HepG2 (cell line): Measurements from ENCODE around the gene TULP3. TPM values are rescaled to one million over a fixed set of nuclear protein-coding genes. Genes with fewer than 3 reads are reported as not detected.

Source experiments
- LCORL ChIP-seq, 2 experiments: fragments of 450-650 bp in 1 of 2; sonication (generic) in 1 of 2; formaldehyde crosslinking in 1 of 2; IDR thresholded peaks; 2 replicates each; pipeline versions ENCODE4 v1.5.0 to v1.6.1; 2017 to 2020; ENCODE audit warnings: antibody characterized with exemption in 1 of 2, missing genetic modification reagents in 1 of 2
- MAFG ChIP-seq: sonication (generic); formaldehyde crosslinking; IDR thresholded peaks from 2 replicates; pipeline ENCODE4 v1.5.1; 2020; ENCODE audit warnings: mild to moderate bottlenecking, missing genetic modification reagents
- MEIS2 ChIP-seq: sonication (generic); formaldehyde crosslinking; IDR thresholded peaks from 2 replicates; pipeline ENCODE4 v1.9.0; 2021; ENCODE audit warnings: mild to moderate bottlenecking, missing genetic modification reagents
- MYPOP ChIP-seq: sonication (generic); formaldehyde crosslinking; IDR thresholded peaks from 2 replicates; pipeline ENCODE4 v1.8.1; 2023; ENCODE audit warnings: mild to moderate bottlenecking, moderate library complexity, missing genetic modification reagents
- NR2F2 ChIP-seq: IDR thresholded peaks from 2 replicates; pipeline ENCODE4 v1.6.1; 2012; ENCODE audit warnings: low read depth, inconsistent platforms, borderline replicate concordance
- PBX3 ChIP-seq: sonication (generic); formaldehyde crosslinking; IDR thresholded peaks from 2 replicates; pipeline ENCODE4 v1.8.1; 2023; ENCODE audit warnings: missing genetic modification reagents, inconsistent platforms, borderline replicate concordance
- SNRNP70 ChIP-seq: fragments of 200-400 bp; formaldehyde crosslinking; IDR thresholded peaks from 2 replicates; pipeline ENCODE4 v1.6.1; 2017; ENCODE audit warnings: mild to moderate bottlenecking, low read depth, low read length, moderate library complexity
- SPEN ChIP-seq: sonication (generic); formaldehyde crosslinking; IDR thresholded peaks from 2 replicates; pipeline ENCODE4 v1.5.1; 2020; ENCODE audit warnings: low read depth, mild to moderate bottlenecking, missing genetic modification reagents
- ZNF12 ChIP-seq: sonication (generic); formaldehyde crosslinking; IDR thresholded peaks from 2 replicates; pipeline ENCODE4 v1.5.0; 2020; ENCODE audit warnings: missing genetic modification reagents
- ZNF207 ChIP-seq: fragments of 450-650 bp; IDR thresholded peaks from 2 replicates; pipeline ENCODE4 v1.6.1; 2016; ENCODE audit warnings: antibody characterized with exemption, borderline replicate concordance
- ZNF263 ChIP-seq: sonication (generic); formaldehyde crosslinking; IDR thresholded peaks from 2 replicates; pipeline ENCODE4 v1.4.0; 2020; ENCODE audit warnings: missing genetic modification reagents
- ZNF3 ChIP-seq: IDR thresholded peaks from 2 replicates; pipeline ENCODE4 v1.7.0; 2017; ENCODE audit warnings: inconsistent platforms
- ZNF460 ChIP-seq: sonication (generic); formaldehyde crosslinking; IDR thresholded peaks from 2 replicates; pipeline ENCODE4 v1.5.1; 2020; ENCODE audit warnings: missing genetic modification reagents, mild to moderate bottlenecking, borderline replicate concordance
- ZNF501 ChIP-seq: sonication (generic); formaldehyde crosslinking; IDR thresholded peaks from 2 replicates; pipeline ENCODE4 v1.5.1; 2020; ENCODE audit warnings: mild to moderate bottlenecking, moderate library complexity, missing genetic modification reagents
- ZNF607 ChIP-seq: sonication (generic); formaldehyde crosslinking; IDR thresholded peaks from 2 replicates; pipeline ENCODE4 v1.5.1; 2020; ENCODE audit warnings: missing genetic modification reagents, mild to moderate bottlenecking, borderline replicate concordance
- ZNF740 ChIP-seq: sonication (generic); formaldehyde crosslinking; IDR thresholded peaks from 2 replicates; pipeline ENCODE4 v1.4.0; 2020; ENCODE audit warnings: missing genetic modification reagents
- polyA plus RNA-seq, 8 experiments: library from polyadenylated mRNA; depleted of rRNA in 3 of 8; stranded (reverse) in 7 of 8; unstranded in 1 of 8; fragments of >200 nt; fragmentation: Illumina TruSeq in 4 of 8; extraction: Trizol in 4 of 8; gene quantifications; 2 replicates each; pipeline versions ENCODE4 v1.2.1 to v1.2.3, GENCODE V29; 2011 to 2016; ENCODE audit warnings: low read depth in 4 of 8, missing spikeins in 1 of 8, mixed read lengths in 1 of 8; ENCODE audit not compliant: insufficient read depth in 1 of 8
- total RNA-seq, 5 experiments: library from RNA; depleted of rRNA; stranded (reverse); fragments of >200 nt; fragmentation: Illumina TruSeq; extraction: Trizol; gene quantifications; 2 replicates each; pipeline ENCODE4 v1.2.3, GENCODE V29; 2016; ENCODE audit warnings: low read depth in 1 of 5
- TF ChIP-seq, protein P1 (sequence below): sonication (generic); formaldehyde crosslinking; IDR thresholded peaks from 2 replicates; pipeline ENCODE4 v1.9.0; 2021; ENCODE audit warnings: mild to moderate bottlenecking, missing genetic modification reagents
- TF ChIP-seq, protein P2 (sequence below): sonication (generic); formaldehyde crosslinking; IDR thresholded peaks from 2 replicates; pipeline ENCODE4 v1.4.0; 2020; ENCODE audit warnings: missing genetic modification reagents, borderline replicate concordance

TULP3 gene
- total and polyA plus RNA-seq, 2 of the 13 experiments (the other 11 are each of a cell fraction or from before 2014, with no cell fraction given) = 11.2 to 13.2 TPM

- TF ChIP-seq, protein P1, sequence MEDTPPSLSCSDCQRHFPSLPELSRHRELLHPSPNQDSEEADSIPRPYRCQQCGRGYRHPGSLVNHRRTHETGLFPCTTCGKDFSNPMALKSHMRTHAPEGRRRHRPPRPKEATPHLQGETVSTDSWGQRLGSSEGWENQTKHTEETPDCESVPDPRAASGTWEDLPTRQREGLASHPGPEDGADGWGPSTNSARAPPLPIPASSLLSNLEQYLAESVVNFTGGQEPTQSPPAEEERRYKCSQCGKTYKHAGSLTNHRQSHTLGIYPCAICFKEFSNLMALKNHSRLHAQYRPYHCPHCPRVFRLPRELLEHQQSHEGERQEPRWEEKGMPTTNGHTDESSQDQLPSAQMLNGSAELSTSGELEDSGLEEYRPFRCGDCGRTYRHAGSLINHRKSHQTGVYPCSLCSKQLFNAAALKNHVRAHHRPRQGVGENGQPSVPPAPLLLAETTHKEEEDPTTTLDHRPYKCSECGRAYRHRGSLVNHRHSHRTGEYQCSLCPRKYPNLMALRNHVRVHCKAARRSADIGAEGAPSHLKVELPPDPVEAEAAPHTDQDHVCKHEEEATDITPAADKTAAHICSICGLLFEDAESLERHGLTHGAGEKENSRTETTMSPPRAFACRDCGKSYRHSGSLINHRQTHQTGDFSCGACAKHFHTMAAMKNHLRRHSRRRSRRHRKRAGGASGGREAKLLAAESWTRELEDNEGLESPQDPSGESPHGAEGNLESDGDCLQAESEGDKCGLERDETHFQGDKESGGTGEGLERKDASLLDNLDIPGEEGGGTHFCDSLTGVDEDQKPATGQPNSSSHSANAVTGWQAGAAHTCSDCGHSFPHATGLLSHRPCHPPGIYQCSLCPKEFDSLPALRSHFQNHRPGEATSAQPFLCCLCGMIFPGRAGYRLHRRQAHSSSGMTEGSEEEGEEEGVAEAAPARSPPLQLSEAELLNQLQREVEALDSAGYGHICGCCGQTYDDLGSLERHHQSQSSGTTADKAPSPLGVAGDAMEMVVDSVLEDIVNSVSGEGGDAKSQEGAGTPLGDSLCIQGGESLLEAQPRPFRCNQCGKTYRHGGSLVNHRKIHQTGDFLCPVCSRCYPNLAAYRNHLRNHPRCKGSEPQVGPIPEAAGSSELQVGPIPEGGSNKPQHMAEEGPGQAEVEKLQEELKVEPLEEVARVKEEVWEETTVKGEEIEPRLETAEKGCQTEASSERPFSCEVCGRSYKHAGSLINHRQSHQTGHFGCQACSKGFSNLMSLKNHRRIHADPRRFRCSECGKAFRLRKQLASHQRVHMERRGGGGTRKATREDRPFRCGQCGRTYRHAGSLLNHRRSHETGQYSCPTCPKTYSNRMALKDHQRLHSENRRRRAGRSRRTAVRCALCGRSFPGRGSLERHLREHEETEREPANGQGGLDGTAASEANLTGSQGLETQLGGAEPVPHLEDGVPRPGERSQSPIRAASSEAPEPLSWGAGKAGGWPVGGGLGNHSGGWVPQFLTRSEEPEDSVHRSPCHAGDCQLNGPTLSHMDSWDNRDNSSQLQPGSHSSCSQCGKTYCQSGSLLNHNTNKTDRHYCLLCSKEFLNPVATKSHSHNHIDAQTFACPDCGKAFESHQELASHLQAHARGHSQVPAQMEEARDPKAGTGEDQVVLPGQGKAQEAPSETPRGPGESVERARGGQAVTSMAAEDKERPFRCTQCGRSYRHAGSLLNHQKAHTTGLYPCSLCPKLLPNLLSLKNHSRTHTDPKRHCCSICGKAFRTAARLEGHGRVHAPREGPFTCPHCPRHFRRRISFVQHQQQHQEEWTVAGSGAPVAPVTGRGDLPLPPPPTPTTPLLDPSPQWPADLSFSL (CRISPR knock-in tag) = no peak
- TF ChIP-seq ZNF501 (CRISPR knock-in tag) (no peak), MAFG (no peak), ZNF12 (CRISPR knock-in tag) (no peak), PBX3 (CRISPR knock-in tag) (no peak), MEIS2 (CRISPR knock-in tag) (peak; percentile 27; the same call in 1 of the 2 replicates), ZNF740 (no peak), SNRNP70 (no peak), NR2F2 (peak; percentile 40; the same call in 1 of the 2 replicates), SPEN (CRISPR knock-in tag) (peak; percentile 54; the same call in 1 of the 2 replicates), ZNF263 (CRISPR knock-in tag) (no peak), ZNF207 (no peak), ZNF3 (CRISPR knock-in tag) (no peak), ZNF607 (no peak; the same call in 1 of the 2 replicates), LCORL (IDR thresholded peaks at IDR 0.05) (no peak), LCORL (CRISPR knock-in tag; IDR thresholded peaks at IDR 0.05) (peak; percentile 80), MYPOP (CRISPR knock-in tag) (no peak), ZNF460 (CRISPR knock-in tag) (no peak)
- TF ChIP-seq, protein P2, sequence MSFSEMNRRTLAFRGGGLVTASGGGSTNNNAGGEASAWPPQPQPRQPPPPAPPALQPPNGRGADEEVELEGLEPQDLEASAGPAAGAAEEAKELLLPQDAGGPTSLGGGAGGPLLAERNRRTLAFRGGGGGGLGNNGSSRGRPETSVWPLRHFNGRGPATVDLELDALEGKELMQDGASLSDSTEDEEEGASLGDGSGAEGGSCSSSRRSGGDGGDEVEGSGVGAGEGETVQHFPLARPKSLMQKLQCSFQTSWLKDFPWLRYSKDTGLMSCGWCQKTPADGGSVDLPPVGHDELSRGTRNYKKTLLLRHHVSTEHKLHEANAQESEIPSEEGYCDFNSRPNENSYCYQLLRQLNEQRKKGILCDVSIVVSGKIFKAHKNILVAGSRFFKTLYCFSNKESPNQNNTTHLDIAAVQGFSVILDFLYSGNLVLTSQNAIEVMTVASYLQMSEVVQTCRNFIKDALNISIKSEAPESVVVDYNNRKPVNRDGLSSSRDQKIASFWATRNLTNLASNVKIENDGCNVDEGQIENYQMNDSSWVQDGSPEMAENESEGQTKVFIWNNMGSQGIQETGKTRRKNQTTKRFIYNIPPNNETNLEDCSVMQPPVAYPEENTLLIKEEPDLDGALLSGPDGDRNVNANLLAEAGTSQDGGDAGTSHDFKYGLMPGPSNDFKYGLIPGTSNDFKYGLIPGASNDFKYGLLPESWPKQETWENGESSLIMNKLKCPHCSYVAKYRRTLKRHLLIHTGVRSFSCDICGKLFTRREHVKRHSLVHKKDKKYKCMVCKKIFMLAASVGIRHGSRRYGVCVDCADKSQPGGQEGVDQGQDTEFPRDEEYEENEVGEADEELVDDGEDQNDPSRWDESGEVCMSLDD = no peak
Observed at GRCh38 chr12:2959192-2959504, 68.5 kb downstream of the TULP3 start, which contains the start of gene TEAD4 (continued).
